Measurements from ENCODE around the gene CR1L.
A peak's percentile ranks its signal among the peaks of the same experiment; 100 is the strongest.

Gene CR1L

DNA sequence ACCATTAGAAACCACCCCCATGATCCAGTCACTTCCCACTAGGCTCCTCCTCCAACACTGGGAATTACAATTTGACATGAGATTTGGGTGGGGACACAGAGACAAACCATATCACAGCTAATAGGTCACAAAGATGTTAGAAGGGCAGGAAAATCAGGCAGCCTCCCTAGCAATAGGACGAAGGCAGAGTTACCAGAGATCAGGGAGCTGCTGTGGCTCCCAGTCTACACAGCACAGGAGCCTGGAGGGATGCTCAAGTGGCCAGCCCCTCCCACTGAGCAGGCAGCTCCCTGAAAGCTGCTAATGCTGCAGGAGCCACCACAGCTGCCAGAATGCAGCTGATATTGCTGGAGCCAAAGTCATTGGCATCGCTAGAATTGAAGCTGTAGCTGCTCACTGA, 51.0 kb downstream of the CR1L start:
- H3K4me1 ChIP-seq (ENCODE audit: control insufficient read depth, insufficient read depth, low read length): no peaks in the 10 kb centered on the region
- no peak overlapping the region for H3K27ac ChIP-seq (ENCODE audit: extremely low read depth, low read depth, low read length)
- H3K36me3 ChIP-seq (ENCODE audit: control insufficient read depth in 2 of 2, insufficient read depth in 1 of 2, low read length in 2 of 2): no peaks in the 10 kb centered on the region
- POLR2A ChIA-PET: interaction anchor here (0.5 kb wide), 1 partner anchor 57 kb away, joined by 4 read pairs; no protein-coding TSS in a partner anchor
- H3K9me3 ChIP-seq (ENCODE audit: control insufficient read depth, insufficient read depth, low read depth, low read length): no peaks in the 10 kb centered on the region
- no peak for TF ChIP-seq SP7 (tag by site-specific recombination; IDR thresholded peaks at IDR 0.05)
- no peak for TF ChIP-seq ZNF19 (tag by site-specific recombination; IDR thresholded peaks at IDR 0.05; ENCODE audit: low read depth)
- TF ChIP-seq ZNF302 (tag by site-specific recombination; IDR thresholded peaks at IDR 0.05; ENCODE audit: low read depth): no peak
- no peak for TF ChIP-seq ZNF830 (tag by site-specific recombination; IDR thresholded peaks at IDR 0.05; ENCODE audit: low read depth)
- TF ChIP-seq ZNF626 (tag by site-specific recombination; IDR thresholded peaks at IDR 0.05): no peak
- H3K4me3 ChIP-seq (ENCODE audit: low read depth, low read length): no peak overlapping the region
- CTCF ChIA-PET: no interaction called here

DNA sequence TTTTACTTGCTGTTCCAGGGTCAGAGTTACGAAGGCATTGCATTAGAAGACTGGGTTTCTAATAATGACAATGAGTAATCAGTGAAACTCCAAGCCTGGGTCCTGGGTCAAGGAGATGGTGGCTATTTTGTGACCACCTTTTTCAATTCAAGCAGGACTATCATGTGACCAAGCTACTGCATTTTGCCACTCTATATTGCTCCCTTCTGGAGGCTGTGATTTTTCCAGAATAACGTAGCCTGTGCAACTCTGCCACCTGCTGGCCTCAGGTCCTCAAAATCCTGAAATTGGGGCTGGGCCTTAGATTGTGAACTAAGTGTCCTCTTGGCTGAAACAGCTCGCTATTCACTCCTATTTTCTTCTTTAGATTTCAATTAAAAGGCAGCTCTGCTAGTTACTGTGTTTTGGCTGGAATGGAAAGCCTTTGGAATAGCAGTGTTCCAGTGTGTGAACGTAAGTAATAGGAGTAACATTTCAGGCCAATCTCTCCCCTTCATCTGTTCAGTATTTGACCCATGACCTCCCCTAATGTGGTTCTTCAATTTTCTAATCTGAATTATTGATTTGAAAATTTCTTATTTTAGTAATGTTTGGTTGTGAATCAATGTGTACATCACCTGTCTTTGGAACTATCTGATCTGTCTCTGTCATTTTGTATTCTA, 54.0 kb downstream of the CR1L start:
- Histone ChIP-seq H3K9me3 (ENCODE audit: control insufficient read depth, insufficient read depth, low read depth, low read length) (no peaks in the 10 kb centered on the region), H3K4me1 (ENCODE audit: control insufficient read depth, insufficient read depth, low read length) (no peaks in the 10 kb centered on the region), H3K4me3 (ENCODE audit: low read depth, low read length) (no peak overlapping the region), H3K27ac (ENCODE audit: extremely low read depth, low read depth, low read length) (no peak overlapping the region), H3K36me3 (ENCODE audit: control insufficient read depth in 2 of 2, insufficient read depth in 1 of 2, low read length in 2 of 2) (no peaks in the 10 kb centered on the region)
- TF ChIP-seq ZNF654 (tag by site-specific recombination; IDR thresholded peaks at IDR 0.05; ENCODE audit: low read depth) (peak; percentile 82), GFI1B (tag by site-specific recombination; IDR thresholded peaks at IDR 0.05) (peak; percentile 77; the same call in 1 of the 2 replicates), ZNF660 (tag by site-specific recombination; IDR thresholded peaks at IDR 0.05) (0 out of 2 replicates have a peak, but pooled peaks have one; percentile 35), ZNF121 (tag by site-specific recombination; IDR thresholded peaks at IDR 0.05) (no peak), ZNF701 (tag by site-specific recombination; IDR thresholded peaks at IDR 0.05) (no peak), ZNF571 (tag by site-specific recombination; IDR thresholded peaks at IDR 0.05) (no peak), ZNF133 (tag by site-specific recombination; IDR thresholded peaks at IDR 0.05) (no peak), SCRT1 (tag by site-specific recombination; IDR thresholded peaks at IDR 0.05; ENCODE audit: borderline replicate concordance) (no peak), ZNF10 (tag by site-specific recombination; IDR thresholded peaks at IDR 0.05) (no peak)
- TF ChIP-seq, protein P1, sequence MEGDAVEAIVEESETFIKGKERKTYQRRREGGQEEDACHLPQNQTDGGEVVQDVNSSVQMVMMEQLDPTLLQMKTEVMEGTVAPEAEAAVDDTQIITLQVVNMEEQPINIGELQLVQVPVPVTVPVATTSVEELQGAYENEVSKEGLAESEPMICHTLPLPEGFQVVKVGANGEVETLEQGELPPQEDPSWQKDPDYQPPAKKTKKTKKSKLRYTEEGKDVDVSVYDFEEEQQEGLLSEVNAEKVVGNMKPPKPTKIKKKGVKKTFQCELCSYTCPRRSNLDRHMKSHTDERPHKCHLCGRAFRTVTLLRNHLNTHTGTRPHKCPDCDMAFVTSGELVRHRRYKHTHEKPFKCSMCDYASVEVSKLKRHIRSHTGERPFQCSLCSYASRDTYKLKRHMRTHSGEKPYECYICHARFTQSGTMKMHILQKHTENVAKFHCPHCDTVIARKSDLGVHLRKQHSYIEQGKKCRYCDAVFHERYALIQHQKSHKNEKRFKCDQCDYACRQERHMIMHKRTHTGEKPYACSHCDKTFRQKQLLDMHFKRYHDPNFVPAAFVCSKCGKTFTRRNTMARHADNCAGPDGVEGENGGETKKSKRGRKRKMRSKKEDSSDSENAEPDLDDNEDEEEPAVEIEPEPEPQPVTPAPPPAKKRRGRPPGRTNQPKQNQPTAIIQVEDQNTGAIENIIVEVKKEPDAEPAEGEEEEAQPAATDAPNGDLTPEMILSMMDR (tag by site-specific recombination; IDR thresholded peaks at IDR 0.05): peak; percentile 60; the same call in 1 of the 2 replicates
- TF ChIP-seq, protein P2, sequence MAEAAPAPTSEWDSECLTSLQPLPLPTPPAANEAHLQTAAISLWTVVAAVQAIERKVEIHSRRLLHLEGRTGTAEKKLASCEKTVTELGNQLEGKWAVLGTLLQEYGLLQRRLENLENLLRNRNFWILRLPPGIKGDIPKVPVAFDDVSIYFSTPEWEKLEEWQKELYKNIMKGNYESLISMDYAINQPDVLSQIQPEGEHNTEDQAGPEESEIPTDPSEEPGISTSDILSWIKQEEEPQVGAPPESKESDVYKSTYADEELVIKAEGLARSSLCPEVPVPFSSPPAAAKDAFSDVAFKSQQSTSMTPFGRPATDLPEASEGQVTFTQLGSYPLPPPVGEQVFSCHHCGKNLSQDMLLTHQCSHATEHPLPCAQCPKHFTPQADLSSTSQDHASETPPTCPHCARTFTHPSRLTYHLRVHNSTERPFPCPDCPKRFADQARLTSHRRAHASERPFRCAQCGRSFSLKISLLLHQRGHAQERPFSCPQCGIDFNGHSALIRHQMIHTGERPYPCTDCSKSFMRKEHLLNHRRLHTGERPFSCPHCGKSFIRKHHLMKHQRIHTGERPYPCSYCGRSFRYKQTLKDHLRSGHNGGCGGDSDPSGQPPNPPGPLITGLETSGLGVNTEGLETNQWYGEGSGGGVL (tag by site-specific recombination; IDR thresholded peaks at IDR 0.05): no peak
- CTCF ChIA-PET: interaction anchor here (0.6 to 2.6 kb wide), 35 partner anchors 8 to 1712 kb away, joined by 3 to 30 read pairs (median 5); no protein-coding TSS in a partner anchor
- POLR2A ChIA-PET: interaction anchor here (0.9 to 1.2 kb wide), 2 partner anchors 45 to 54 kb away, joined by 3 read pairs; no protein-coding TSS in a partner anchor

DNA sequence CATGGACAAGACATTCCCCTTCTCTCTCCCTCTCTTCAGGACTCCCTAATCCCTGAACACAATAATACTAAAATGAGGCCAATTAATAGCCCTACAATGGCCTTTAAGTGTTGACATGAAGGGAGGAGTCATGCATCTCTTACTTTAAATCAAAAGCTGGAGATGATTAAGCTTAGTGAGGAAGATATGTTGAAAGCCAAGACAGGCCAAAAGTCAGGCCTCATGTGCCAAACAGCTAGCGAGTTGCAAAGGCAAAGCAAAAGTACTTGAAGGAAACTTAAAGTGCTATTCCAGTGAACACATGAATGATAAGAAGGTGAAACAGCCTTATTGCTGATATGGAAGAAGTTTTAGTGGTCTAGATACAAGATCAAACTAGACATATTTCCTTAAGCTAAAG, 57.4 kb downstream of the CR1L start:
- ChIA-PET CTCF (interaction anchor here (0.6 to 2.3 kb wide), 4 partner anchors 48 to 188 kb away, joined by 3 to 6 read pairs (median 4); no protein-coding TSS in a partner anchor), POLR2A (no interaction called here)
- TF ChIP-seq ZNF404 (tag by site-specific recombination; IDR thresholded peaks at IDR 0.05): no peak
- TF ChIP-seq ZNF112 (tag by site-specific recombination; IDR thresholded peaks at IDR 0.05): no peak
- TF ChIP-seq ZNF433 (tag by site-specific recombination; IDR thresholded peaks at IDR 0.05; ENCODE audit: low read depth): no peak
- TF ChIP-seq ZNF629 (tag by site-specific recombination; IDR thresholded peaks at IDR 0.05): no peak
- TF ChIP-seq ZNF157 (tag by site-specific recombination; IDR thresholded peaks at IDR 0.05): no peak
- no peak for TF ChIP-seq ZNF169 (tag by site-specific recombination; IDR thresholded peaks at IDR 0.05)
- no peak for TF ChIP-seq ZNF585B (tag by site-specific recombination; IDR thresholded peaks at IDR 0.05)
- no peak for TF ChIP-seq ZNF560 (tag by site-specific recombination; IDR thresholded peaks at IDR 0.05; ENCODE audit: borderline replicate concordance)
- Histone ChIP-seq H3K4me3 (ENCODE audit: low read depth, low read length) (no peak overlapping the region), H3K9me3 (ENCODE audit: control insufficient read depth, insufficient read depth, low read depth, low read length) (no peaks in the 10 kb centered on the region), H3K4me1 (ENCODE audit: control insufficient read depth, insufficient read depth, low read length) (no peaks in the 10 kb centered on the region), H3K36me3 (ENCODE audit: control insufficient read depth in 2 of 2, insufficient read depth in 1 of 2, low read length in 2 of 2) (no peaks in the 10 kb centered on the region), H3K27ac (ENCODE audit: extremely low read depth, low read depth, low read length) (no peak overlapping the region)
